ENCODE results near the gene ATG7. TPM values are rescaled to one million over a fixed set of nuclear protein-coding genes. Genes with fewer than 3 reads are reported as not detected.

The ATG7 gene
- total RNA-seq, 4 donors from 2014 or later = 45.8 to 85.3 (median 67.3) TPM

DNA sequence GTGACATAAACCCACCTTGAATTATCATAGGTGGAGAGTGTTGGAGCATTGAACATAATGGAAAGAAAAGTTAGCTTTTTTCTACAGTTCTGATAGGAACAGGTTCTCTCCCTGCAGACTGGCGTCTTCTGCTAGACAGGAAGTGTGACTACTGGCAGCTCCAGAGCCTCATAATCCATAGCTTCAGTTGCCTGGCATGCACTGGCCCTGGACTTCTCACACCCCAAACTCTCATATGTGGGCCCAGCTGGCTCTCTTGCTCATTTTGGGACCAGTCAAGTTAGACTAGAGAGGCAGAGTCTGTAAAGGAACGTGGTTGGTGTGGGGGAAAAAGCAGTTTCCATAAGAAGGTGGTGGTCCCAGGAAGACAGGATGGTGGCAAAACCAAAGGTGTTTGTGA lies 191.4 kb downstream of the ATG7 start:
- WGBS, 2 donors = 89 to 90% methylated on average over 2 of the region's 2 CpGs
- Histone ChIP-seq H3K4me1 (peaks cover 0 to 6% of the 10 kb centered on the region in 2 donors), H3K36me3 (no peaks in the 10 kb centered on the region), H3K4me3 (replicated peaks in 1 of 3) (no peak overlapping the region), H3K27me3 (no peaks in the 10 kb centered on the region), H3K9me3 (no peaks in the 10 kb centered on the region), H3K27ac (no peak overlapping the region)
- intact Hi-C loops (cut with DNase I) = no loop called here
- TF ChIP-seq, protein P1, sequence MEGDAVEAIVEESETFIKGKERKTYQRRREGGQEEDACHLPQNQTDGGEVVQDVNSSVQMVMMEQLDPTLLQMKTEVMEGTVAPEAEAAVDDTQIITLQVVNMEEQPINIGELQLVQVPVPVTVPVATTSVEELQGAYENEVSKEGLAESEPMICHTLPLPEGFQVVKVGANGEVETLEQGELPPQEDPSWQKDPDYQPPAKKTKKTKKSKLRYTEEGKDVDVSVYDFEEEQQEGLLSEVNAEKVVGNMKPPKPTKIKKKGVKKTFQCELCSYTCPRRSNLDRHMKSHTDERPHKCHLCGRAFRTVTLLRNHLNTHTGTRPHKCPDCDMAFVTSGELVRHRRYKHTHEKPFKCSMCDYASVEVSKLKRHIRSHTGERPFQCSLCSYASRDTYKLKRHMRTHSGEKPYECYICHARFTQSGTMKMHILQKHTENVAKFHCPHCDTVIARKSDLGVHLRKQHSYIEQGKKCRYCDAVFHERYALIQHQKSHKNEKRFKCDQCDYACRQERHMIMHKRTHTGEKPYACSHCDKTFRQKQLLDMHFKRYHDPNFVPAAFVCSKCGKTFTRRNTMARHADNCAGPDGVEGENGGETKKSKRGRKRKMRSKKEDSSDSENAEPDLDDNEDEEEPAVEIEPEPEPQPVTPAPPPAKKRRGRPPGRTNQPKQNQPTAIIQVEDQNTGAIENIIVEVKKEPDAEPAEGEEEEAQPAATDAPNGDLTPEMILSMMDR (IDR thresholded peaks at IDR 0.05) = no peak
- TF ChIP-seq POLR2A (IDR thresholded peaks at IDR 0.05) = no peak
- no peak for DNase-seq

DNA sequence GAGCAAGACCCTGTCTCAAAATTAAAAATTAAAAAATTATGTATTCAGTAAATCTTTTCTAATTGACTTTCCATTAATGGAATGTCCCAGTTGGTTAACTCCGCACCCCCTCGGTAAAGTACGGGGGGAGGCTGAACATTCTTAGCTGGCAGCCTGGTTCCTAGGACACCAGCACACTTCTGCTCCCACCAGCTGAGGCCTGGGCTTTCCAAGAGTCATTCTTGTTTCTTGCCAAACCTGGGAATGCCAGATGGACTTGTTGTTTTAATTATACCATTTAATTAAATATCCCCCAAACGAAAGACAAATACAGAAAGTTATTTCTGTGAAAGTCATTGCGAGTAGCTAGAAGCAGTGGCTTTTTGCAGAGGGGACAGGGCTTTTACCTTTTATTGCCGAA lies 192.2 kb downstream of the ATG7 start:
- Histone ChIP-seq H3K4me3 (replicated peaks in 1 of 3) (no peak overlapping the region), H3K4me1 (peaks cover 0 to 6% of the 10 kb centered on the region in 2 donors), H3K9me3 (no peaks in the 10 kb centered on the region), H3K27me3 (no peaks in the 10 kb centered on the region), H3K27ac (no peak overlapping the region), H3K36me3 (no peaks in the 10 kb centered on the region)
- intact Hi-C loops (cut with DNase I) = no loop called here
- 93 to 95% methylated on average over 6 of the region's 6 CpGs for WGBS, 2 donors
- no peak for DNase-seq
- TF ChIP-seq, protein P1 (IDR thresholded peaks at IDR 0.05) = no peak
- TF ChIP-seq POLR2A (IDR thresholded peaks at IDR 0.05) = no peak

DNA sequence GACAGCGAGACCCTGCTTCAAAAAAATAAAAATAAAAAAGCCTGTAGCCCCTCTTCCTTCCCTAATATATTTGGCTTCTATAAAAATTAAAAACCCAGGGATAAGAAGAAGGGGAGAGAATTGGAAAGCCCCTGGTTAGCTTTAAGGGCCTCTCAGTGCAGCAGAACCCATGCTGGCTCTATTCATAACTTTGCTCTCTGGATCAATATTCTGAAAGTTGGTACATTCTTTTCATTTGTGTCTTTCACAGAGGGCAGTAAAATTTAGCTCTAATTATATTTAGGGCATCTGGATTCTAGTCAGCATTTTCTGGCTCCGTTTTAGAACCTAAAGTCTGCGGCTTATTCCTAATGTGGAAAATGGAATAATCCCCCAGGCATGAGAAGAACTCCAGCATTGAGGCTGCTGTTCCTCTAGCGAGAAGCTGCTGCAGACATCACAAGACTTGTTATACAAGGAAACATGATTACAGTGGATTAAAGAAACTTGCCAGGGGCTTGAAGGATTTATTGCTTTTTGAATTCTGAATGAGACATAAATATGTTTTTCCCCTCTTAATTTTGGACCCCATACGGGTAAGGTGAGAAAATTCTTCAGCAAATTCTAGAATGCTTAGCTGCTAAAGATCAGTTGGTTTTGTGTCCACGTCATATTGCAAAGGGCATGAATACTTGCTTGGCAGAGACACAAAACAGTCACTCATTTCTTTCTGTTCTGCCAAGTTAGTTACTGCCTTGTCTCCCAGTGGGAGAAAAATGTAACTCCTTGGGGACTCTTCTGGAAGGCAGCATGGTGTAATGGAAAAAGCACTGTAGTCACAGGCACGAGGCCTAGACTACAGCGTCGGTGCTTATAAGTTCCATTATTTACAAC lies 193.8 kb downstream of the ATG7 start:
- no peak overlapping the region for H3K4me3 ChIP-seq (replicated peaks in 1 of 3)
- WGBS, 2 donors = 74 to 84% methylated on average over 9 of the region's 9 CpGs
- intact Hi-C loops (cut with DNase I) = no loop called here
- no peaks in the 10 kb centered on the region for H3K36me3 ChIP-seq
- H3K27me3 ChIP-seq = no peaks in the 10 kb centered on the region
- DNase-seq = no peak
- TF ChIP-seq, protein P1 (IDR thresholded peaks at IDR 0.05) = no peak
- TF ChIP-seq POLR2A (IDR thresholded peaks at IDR 0.05) = no peak
- H3K9me3 ChIP-seq = no peaks in the 10 kb centered on the region
- H3K27ac ChIP-seq = peak overlapping the region in 2 of 3 donors; percentile 2 to 43
- peaks cover 0 to 6% of the 10 kb centered on the region in 2 donors for H3K4me1 ChIP-seq

DNA sequence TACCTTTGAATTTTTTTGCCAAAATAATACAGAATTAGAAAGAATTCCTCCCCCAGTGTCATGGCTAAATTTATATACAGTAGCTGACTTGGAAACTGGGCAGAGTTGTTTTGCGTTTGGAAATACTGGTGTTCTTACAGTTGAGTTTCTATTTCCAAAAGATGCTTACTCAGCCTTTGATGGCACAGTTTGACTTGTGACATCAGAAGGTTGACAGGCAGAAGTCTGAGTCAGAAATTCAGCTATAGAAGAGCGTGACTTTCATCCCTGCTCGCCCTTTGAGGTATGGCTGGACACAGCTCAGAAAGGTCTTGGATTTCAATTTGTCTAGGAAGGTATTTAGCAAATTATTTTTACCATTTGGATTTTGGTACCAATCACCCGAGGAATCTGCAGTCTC lies 195.7 kb downstream of the ATG7 start:
- Histone ChIP-seq H3K27ac (no peak overlapping the region), H3K9me3 (no peaks in the 10 kb centered on the region), H3K4me1 (peaks cover 0 to 6% of the 10 kb centered on the region in 2 donors), H3K4me3 (replicated peaks in 1 of 3) (no peak overlapping the region), H3K36me3 (no peaks in the 10 kb centered on the region), H3K27me3 (no peaks in the 10 kb centered on the region)
- no peak for DNase-seq
- 95 to 98% methylated on average over 4 of the region's 4 CpGs for WGBS, 2 donors
- intact Hi-C loops (cut with DNase I) = no loop called here
- no peak for TF ChIP-seq POLR2A (IDR thresholded peaks at IDR 0.05)
- TF ChIP-seq, protein P1 (IDR thresholded peaks at IDR 0.05) = no peak

Data from thyroid gland (tissue), 4 donors.